ENCODE results near the gene OR4D9. TPM values are rescaled to one million over a fixed set of nuclear protein-coding genes. Genes with fewer than 3 reads are reported as not detected.

OR4D9 gene
- total RNA-seq, 1 donor from 2014 or later = not detected

GRCh38 chr11:59556917-59557348, 45.6 kb downstream of the OR4D9 start:
- Histone ChIP-seq H3K36me3 (ENCODE audit: control insufficient read depth, insufficient read depth, low read length) (no peaks in the 10 kb centered on the region), H3K4me3 (ENCODE audit: low read depth, low read length) (peak overlapping the region; percentile 1), H3K27me3 (ENCODE audit: control insufficient read depth, insufficient read depth, low read length) (no peaks in the 10 kb centered on the region)
- no peak for TF ChIP-seq CTCF (IDR thresholded peaks at IDR 0.05; ENCODE audit: insufficient read depth, low read length, poor library complexity, severe bottlenecking)
- no peak for DNase-seq (ENCODE audit: low read depth)

DNA sequence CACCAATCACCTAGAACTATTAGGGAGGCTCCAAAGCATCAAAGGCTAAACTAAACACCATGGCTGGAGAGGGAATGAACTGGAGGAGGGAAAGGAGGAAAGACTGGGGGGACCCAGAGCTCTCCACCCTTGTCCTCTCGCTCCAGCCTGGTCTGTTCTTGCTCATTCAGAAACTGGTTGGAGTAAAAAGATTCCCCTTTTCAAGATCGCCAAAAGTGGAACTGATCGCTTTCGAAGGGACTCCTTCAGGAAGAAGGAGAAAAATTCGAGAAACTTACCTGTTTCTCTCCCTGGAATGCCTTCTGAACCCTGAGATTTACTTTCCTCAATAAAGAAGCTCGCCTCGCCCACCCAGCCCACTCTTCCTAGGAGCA, 46.9 kb downstream of the OR4D9 start:
- Histone ChIP-seq H3K36me3 (ENCODE audit: control insufficient read depth, insufficient read depth, low read length) (no peaks in the 10 kb centered on the region), H3K27me3 (ENCODE audit: control insufficient read depth, insufficient read depth, low read length) (no peaks in the 10 kb centered on the region), H3K4me3 (ENCODE audit: low read depth, low read length) (no peak overlapping the region)
- DNase-seq (ENCODE audit: low read depth) = no peak
- no peak for TF ChIP-seq CTCF (IDR thresholded peaks at IDR 0.05; ENCODE audit: insufficient read depth, low read length, poor library complexity, severe bottlenecking)

- H3K36me3 ChIP-seq (ENCODE audit: control insufficient read depth, insufficient read depth, low read length) = no peaks in the 10 kb centered on the region
- H3K27me3 ChIP-seq (ENCODE audit: control insufficient read depth, insufficient read depth, low read length) = no peaks in the 10 kb centered on the region
- TF ChIP-seq CTCF (IDR thresholded peaks at IDR 0.05; ENCODE audit: insufficient read depth, low read length, poor library complexity, severe bottlenecking) = no peak
- DNase-seq (ENCODE audit: low read depth) = no peak
- H3K4me3 ChIP-seq (ENCODE audit: low read depth, low read length) = no peak overlapping the region
Observed at GRCh38 chr11:59559886-59560285, 48.5 kb downstream of the OR4D9 start.

- DNase-seq (ENCODE audit: low read depth) = no peak
- H3K4me3 ChIP-seq (ENCODE audit: low read depth, low read length) = peak overlapping the region; percentile 72
Observed at GRCh38 chr11:59560290-59560701, 49.0 kb downstream of the OR4D9 start.

GRCh38 chr11:59560702-59561473, 49.5 kb downstream of the OR4D9 start:
- peak overlapping the region; percentile 72 for H3K4me3 ChIP-seq (ENCODE audit: low read depth, low read length)
- no peak for DNase-seq (ENCODE audit: low read depth)
- H3K27me3 ChIP-seq (ENCODE audit: control insufficient read depth, insufficient read depth, low read length) = no peaks in the 10 kb centered on the region
- no peak for TF ChIP-seq CTCF (IDR thresholded peaks at IDR 0.05; ENCODE audit: insufficient read depth, low read length, poor library complexity, severe bottlenecking)
- no peaks in the 10 kb centered on the region for H3K36me3 ChIP-seq (ENCODE audit: control insufficient read depth, insufficient read depth, low read length)

More at GRCh38 chr11:59560290-59560701, 49.0 kb downstream of the OR4D9 start:
- no peak for TF ChIP-seq CTCF (IDR thresholded peaks at IDR 0.05; ENCODE audit: insufficient read depth, low read length, poor library complexity, severe bottlenecking)
- Histone ChIP-seq H3K27me3 (ENCODE audit: control insufficient read depth, insufficient read depth, low read length) (no peaks in the 10 kb centered on the region), H3K36me3 (ENCODE audit: control insufficient read depth, insufficient read depth, low read length) (no peaks in the 10 kb centered on the region)

DNA sequence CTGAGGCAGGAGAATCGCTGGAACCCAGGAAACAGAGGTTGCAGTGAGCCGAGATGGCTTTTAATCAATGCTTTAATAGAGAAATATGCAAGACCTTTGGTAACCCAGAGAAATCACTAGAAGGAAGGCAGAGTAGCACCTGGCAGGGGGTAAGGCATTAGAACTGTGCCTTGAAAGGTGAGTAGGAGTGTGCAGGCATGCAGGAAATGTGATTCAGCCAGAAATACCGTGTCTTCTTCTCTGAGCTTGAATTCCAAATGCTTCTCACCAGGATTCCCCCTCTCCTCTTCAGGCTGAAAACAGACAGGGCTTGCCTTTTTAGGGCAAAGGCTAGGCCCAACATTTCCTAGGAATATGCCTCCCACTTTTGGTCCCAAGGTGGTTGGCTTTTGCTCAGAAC, 51.0 kb downstream of the OR4D9 start:
- Histone ChIP-seq H3K27me3 (ENCODE audit: control insufficient read depth, insufficient read depth, low read length) (no peaks in the 10 kb centered on the region), H3K36me3 (ENCODE audit: control insufficient read depth, insufficient read depth, low read length) (no peaks in the 10 kb centered on the region), H3K4me3 (ENCODE audit: low read depth, low read length) (no peak overlapping the region)
- DNase-seq (ENCODE audit: low read depth) = no peak
- TF ChIP-seq CTCF (IDR thresholded peaks at IDR 0.05; ENCODE audit: insufficient read depth, low read length, poor library complexity, severe bottlenecking) = no peak
